SW 1271 (cell line): Measurements from ENCODE around the gene PAM16.
A peak's percentile ranks its signal among the peaks of the same experiment; 100 is the strongest.
"Not testable (repeated sequence)": the region's sequence is repeated elsewhere in the genome, so short reads cannot be mapped to it uniquely, and the experiment has no call there.

ENCODE experiments used
- DNase-seq, 2 experiments: peaks; one replicate each; lab custom pipeline; 2025; lab: John Stamatoyannopoulos, UW

Gene PAM16

DNA sequence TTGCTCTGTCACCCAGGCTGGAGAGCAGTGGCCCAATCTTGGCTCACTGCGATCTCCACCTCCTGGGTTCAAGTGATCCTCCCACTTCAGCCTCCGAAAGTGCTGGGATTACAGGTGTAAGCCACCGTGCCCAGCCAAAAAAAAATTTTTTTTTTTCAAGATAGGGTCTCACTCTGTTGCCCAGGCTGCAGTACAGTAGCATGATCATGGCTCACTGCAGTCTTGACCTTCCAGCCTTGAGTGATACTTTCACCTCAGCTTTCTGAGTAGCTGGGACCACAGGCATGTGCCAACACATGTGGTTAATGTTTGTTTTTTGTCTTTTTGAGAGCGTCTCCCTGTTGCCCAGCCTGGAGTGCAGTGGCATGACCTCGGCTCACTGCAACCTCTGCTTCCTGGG, 1.7 kb upstream of the PAM16 start:
- no peak for DNase-seq

DNA sequence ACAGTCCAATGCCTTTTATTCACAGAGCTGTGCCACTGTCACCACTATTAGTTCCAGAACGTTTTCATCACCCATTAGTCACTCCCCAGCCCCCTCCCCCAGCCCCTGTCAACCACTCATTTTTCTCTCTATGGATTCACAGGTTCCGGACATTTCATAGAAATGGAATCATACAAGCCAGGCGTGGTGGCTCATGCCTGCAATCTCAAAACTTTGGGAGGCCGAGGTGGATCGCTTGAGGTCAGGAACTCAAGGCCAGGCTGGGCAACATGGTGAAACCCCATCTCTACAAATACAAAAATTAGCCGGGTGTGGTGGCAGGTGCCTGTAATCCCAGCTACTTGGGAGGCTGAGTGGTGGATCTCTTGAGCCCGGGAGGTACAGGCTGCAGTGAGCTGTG, 759 bp upstream of the PAM16 start:
- DNase-seq: no peak

DNA sequence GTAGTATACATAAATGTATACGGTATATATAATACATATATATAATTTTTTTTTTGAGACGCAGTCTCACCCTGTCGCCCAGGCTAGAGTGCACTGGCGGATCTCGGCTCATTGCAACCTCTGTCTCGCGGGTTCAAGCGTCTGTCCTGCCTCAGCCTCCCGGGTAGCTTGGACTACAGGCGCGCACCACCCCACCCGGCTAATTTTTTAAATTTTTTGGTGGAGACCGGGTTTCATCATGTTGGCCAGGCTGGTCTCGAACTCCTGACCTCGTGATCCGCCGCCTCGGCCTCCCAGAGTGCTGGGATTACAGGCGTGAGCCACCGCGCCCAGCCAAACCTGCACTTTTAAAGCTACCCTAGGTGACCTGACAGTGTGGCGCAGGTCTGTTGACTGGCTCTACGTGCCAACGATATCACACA, 745 bp downstream of the PAM16 start:
- DNase-seq: no peak

DNA sequence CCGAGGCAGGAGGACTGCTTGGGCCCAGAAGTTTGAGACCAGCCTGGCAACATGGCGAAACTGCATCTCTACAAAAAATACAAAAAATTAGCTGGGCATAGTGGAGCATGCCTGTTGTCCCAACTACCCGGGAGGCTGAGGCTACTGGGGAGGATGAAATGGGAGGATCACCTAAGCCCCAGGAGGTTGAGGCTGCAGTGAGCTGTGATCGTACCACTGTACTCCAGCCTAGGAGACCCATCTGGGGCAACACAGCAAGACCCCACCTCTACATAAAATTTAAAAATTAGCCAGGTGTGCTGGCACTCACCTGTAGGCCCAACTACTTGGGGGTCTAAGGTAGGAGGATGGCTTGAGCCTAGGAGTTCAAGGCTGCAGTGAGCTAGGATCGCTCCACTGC, 1.8 kb downstream of the PAM16 start:
- DNase-seq: no peak

DNA sequence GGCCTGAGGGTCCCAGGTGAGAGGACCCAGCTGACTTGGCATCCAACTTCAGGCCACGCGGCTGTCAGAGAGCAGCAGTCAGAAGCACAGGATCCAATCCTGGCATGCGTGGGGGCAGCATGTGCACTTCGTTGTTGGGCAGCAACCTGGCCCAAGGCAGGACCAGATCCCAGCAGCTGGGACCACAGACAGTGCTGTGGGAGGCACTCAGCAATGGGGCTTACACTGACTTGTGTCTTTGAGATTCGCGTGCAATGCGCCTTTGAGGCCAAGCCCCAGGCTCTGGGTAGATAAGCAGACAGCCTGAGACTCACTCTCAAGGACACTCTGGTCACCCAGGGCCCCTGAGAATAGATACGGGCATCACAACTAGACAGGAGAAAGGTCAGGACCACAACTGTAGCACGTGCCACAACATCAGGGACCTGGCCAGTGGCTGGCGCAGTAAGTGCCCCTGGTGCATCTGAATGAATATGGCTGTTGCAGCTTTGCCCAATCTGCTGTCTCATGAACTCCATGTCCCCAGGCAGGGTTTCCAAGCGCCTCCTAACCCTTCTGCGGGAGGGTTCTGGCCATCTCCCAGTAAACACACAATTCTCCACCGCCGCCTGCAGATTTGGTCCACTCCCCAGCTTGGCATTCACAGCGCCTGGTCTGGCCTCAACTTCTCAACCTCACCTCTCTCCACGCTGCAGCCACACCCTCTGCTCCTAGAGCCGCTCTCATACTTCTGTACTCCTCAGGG, 3.2 kb downstream of the PAM16 start:
- no peak for DNase-seq

DNA sequence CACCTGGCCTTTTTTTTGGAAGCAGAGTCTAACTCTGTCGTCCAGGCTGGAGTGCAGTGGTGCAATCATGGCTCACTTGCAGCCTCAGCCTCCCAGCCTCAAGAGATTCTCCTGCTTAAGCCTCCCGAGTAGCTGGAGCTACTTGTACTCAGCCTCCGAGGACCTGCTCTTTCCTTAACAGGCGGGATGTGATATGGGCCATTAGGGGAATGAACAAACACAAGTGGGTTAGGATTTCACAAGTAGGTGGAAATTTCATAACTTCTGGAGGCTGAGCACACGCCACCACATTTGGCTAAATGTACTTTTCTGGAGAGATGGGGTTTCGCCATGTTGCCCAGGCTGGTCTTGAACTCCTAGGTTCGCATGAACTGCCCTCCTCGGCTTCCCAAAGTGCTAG, 4.1 kb downstream of the PAM16 start:
- DNase-seq: no peak

DNA sequence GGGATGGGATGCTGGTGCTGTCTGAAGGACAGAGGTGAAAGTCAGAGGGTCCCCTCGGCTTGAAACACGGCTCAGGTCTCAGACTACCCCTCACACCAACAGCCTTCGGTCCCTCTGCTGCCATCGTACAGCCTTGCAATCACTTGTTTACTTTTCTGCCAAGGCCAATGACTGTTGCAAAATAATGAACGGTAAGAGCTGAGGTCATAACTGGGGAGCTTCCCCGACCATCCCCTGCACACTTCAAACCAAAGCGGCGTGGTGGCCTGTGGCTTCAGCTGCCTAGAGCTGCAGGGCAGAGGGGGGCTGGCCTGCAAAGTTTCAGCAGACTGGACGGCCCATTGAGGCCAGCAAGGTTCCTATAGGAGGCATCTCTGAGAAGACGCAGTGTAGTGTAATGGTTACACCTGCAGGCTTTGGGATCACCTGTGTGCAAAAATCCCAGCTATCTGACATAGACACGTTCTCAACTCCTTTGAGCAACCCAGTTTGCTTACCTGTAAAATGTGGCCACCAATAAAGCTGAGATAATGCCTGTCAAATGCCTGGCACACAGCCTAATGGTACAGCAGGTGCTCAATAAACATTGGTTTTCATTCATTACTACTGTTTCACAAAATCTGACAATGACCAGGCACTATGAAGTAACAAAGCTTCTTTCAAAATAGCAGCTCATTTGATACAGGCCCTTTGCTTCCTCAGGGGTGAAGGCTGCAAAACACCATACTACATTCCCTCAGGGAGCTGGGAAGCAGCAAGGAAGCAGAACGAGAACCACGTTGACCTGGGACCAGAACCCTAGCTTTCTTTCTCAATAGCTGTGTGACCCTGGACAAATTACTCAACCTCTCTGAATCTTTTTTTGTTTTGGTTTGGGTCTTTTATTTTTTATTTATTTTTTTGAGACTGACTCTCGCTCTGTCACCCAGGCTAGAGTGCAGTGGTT, 5.0 kb downstream of the PAM16 start:
- DNase-seq: no peak

DNA sequence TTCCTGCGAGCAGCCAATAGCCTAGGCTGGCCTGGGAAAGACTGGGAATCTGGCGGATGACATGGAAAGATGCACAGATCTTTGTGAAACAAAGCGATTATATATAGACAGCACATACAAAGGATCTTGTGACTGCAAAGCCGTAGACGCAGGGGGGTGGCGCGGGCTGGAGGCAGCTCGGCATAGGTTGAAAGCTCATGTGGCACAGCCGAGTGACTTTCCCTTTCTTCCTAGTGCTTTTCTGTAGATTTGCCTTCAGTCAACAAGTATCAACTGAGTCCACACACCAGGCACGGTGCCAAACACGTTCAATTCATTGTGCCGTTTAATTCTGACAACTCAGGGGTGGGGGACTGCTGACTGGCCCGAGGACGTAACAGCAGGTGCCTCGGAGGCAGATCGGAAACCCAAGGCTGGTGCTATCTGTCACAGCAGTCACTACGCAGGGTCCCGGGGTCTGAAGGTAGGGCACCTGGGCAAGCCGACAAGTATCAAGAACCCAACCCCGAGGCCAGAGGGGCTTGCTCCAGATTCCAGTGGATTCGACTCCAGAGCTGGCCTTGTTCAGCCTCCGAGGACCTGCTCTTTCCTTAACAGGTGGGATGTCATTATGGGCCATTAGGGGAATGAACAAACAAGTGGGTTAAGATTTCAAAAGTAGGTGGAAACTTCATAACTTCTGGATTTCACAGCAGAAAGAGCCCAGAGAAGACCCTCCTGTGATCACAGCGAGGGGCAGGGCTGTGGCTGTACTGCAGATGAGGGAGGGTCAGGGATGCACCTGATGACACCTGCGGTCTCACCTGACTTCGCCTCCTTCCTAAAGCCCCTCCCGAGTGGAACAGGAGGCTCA, 5.9 kb downstream of the PAM16 start:
- DNase-seq: peak in 1 of 2 experiments; percentile 18

DNA sequence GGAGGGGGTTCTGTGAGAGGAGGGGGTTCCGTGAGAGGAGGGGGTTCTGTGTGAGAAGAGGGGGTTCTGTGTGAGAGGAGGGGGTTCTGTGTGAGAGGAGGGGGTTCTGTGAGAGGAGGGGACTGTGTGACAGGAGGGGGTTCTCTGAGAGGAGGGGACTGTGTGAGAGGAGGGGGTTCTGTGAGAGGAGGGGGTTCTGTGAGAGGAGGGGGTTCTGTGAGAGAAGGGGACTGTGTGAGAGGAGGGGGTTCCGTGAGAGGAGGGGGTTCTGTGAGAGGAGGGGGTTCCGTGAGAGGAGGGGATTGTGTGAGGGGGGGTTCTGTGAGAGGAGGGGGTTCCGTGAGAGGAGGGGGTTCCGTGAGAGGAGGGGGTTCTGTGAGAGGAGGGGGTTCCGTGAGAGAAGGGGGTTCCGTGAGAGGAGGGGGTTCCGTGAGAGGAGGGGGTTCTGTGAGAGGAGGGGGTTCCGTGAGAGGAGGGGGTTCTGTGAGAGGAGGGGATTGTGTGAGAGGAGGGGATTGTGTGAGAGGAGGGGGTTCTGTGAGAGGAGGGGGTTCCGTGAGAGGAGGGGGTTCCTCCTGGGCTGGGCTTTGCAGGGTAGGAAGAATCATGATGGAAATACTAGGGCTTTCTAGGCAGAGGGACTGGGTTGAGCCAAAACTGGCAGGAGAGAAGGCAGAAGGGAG, 6.7 kb downstream of the PAM16 start:
- not testable (repeated sequence) for DNase-seq

DNA sequence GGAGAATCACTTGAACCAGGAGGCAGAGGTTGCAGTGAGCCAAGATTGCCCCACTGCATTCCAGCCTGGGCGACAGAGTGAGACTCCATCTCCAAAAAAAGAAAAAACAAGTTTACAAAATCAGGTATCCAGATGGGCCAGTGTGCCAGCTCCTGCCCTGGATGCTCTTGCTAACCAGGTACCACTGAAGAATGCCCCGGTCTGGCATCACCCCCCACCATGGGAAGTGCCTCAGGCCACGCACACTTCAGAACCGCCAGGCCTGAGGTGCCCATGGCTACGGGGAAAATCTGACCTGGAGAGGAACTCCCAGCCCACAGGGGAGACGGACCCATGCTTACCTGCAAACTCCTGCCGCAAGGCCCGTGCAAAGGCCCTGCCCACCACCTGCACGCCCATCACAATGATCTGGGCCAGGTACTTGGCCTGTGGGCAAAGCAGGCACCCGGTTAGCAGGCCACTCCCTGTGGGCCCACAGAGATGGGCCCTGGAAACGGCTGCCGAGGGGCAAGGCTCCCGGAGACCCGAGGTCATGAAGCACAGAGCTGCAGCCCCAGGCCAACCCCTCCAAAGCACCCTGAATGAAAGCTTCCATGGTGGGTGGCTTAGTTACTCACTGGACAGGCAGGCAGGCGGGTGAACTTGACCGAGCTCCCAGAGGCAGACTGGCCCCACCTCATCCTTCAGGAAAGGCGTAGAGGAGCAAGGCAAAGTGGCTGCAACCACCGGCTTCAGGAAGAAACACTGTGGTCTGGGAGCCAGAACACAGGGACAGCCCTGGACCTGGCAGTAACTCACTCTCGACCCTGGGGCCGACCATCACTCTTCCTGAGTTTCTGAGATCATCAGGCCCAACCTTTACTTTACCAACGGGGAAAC, 8.0 kb downstream of the PAM16 start:
- no peak for DNase-seq

DNA sequence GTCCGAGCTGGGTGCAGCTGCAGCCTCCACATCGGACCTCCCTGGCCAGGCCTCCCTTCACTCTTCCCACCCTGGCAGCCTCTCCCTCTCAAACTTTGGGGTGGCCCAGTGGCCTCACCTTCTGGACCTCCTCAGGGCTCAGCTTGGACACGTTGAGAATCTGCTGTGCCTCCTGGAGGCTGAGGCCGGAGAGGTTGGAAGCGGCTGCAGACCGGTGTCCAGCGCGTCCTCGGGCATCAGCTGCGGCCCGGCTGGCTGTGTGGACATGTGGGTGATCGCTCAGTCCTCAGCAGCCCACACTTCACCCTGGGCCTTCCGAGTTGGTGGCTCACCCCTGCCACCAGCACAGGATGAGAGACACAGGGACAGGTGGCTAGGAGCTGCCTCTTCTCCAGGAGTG, 9.9 kb downstream of the PAM16 start:
- no peak for DNase-seq

DNA sequence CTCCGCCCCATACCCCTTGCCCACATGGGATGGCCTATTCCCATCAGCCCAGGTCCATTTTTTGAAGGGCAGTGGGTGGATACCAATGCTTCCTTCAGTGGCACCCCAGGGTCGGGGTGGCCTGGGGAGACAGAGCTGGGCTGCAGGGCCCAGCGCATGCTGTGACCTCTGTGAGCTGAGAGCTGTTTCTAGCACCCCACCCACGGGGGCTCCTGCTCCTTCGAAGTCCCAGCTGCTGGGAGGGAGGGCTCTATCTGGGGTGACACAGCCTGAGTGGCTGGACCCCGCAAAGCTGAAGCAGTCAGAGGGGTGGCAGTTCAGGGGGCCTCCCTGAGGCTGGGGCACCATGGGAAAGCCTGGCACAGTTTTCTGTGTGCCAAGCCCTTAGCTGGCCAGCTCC, 10.7 kb downstream of the PAM16 start:
- no peak for DNase-seq

DNA sequence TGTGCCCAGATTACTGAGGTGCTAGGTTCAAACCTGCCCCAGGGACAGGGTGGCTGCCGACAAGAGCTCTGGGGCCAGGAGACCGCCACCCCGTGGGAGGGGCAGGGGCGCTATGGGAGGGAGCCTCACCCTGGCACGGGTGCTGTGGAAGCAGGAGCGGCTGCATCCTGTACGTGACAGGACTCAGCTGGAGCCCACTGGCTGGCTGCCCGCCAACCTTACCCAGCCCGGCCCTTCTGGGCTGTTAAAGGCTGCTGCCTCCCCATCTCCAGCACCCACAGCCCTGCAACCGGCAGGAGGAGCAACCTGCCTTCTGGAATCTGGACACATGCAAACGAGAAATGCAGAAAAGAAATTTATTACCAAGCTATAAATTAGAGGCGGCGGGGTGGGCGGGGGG, 11.2 kb downstream of the PAM16 start:
- no peak for DNase-seq

DNA sequence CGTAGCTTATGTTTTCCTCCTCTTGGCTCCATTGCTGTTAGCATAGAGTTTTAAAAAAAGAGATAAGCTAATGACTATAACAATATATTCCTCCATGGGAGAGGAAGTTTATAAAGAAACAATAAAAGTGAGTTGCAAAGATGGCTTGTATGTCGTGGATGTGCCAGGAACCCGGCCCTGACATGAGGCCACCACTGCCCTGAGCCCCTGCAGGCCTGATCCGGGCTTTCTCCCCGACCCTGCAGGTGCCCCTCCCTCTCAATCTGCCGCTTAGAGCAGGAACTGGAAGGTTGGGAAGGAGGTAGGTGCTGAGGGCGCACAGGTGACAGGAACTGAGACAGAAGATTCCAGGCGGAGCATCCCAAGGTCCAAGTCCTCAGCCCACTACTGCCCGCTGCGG, 11.7 kb downstream of the PAM16 start:
- no peak for DNase-seq

DNA sequence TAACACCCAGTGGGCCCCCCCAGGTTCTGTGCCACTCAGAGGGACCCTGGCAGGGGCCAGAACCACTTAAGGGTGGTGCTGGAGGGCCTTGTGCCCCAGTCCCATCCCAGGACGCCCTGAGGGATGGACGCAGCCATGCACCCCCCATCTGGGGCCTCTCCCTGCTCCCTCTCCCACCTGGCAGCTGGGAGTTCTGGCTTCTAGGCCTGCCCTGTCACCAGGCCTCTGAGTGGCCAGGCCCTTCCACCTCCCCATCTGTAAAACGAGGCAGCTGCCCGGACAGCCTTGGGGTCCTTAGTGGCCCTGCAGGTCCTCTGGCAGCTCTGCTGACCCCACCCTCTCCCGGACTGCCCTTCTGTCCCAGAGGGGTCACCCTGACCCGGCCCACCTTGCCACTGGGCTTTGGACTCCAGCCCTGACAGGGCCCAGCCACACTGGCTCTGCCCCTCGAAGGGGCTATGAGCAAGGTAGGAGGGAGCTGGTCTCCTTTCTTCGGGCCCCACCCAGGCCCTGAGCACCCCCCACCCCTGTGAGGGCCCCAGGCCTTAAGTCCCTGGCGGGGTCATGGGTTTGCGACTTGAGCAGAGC, 12.3 kb downstream of the PAM16 start:
- no peak for DNase-seq

DNA sequence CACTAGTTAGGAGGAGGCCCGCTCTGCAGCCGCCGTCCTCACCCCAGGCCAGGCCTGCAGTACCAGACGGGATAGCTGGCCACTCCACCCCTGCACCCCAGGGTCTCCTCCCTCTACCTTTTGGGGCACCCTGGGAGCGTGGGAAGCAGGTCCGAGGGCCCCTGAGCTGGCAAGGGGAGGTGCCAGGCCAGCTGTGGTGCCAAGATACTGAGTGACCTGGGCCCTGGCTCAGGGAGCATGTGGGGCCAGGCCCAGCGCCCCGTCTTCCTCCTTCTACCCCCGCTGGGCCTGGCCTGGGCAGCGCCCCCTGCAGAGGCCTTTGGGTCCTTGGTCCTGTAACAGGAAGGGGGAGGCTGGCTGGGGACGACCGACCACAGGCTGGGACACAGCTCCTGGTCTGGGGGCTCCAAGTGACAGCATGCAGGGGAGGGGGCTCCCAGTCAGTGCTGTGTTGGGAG, 13.0 kb downstream of the PAM16 start:
- DNase-seq: no peak

DNA sequence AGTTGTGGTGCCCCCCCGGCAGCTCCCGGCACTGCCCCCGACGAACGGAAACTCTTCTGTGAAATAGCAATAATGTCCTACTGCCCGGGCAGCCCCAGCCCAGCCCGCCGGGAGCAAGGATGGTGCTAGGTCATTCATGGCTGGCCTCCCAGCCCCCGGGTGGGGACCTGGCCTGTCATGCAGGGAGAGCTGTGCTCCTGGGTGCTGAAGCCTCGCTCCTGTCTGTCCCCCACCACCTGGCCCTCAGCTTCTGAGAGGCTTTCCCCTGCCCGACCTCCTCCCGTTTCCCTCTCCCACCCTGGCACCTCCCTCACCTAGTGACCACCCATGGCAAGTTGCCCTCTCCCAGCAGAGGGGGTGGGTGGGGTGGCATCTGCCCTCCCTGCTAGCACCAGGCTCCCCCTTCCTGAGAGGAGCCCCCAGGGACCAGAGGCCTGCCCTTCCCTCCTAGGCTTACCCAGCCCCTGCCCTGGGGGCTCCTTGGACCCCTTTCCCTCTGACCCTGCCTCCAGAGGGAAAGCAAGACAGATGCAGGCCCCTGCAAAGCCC, 13.5 kb downstream of the PAM16 start:
- no peak for DNase-seq

DNA sequence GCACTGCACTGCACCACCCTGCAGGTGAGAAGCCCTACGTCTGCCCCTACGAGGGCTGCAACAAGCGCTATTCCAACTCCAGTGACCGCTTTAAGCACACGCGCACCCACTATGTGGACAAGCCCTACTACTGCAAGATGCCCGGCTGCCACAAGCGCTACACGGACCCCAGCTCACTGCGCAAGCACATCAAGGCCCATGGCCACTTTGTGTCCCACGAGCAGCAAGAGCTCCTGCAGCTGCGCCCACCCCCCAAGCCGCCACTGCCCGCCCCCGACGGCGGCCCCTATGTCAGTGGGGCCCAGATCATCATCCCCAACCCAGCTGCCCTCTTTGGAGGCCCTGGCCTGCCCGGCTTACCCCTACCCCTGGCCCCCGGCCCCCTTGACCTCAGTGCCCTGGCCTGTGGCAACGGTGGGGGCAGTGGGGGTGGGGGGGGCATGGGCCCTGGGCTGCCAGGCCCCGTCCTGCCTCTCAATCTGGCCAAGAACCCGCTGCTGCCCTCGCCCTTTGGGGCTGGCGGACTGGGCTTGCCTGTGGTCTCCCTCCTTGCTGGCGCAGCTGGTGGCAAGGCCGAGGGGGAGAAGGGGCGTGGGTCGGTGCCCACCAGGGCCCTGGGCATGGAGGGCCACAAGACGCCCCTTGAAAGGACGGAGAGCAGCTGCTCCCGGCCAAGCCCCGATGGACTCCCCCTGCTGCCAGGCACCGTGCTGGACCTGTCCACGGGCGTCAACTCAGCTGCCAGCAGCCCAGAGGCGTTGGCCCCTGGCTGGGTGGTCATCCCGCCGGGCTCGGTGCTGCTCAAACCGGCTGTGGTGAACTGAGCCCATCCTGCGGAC, 14.2 kb downstream of the PAM16 start:
- DNase-seq: no peak
